GM18858 (cell line): Measurements from ENCODE around the gene PABPN1L.

Experiments used
- ATAC-seq: cut with Tn5 transposase; IDR thresholded peaks from one replicate; pipeline ENCODE4 v1.9.1; 2021; ENCODE audit not compliant: unreplicated experiment

PABPN1L gene

GRCh38 chr16:88884569-88885271 is 18.3 kb upstream of the PABPN1L start:
- no peak for ATAC-seq

GRCh38 chr16:88883946-88884345 is 17.5 kb upstream of the PABPN1L start:
- ATAC-seq = no peak

- no peak for ATAC-seq
Observed at GRCh38 chr16:88883117-88883895, 16.8 kb upstream of the PABPN1L start.

- no peak for ATAC-seq
Observed at GRCh38 chr16:88882358-88883030, 16.0 kb upstream of the PABPN1L start.

- no peak for ATAC-seq
Observed at GRCh38 chr16:88881675-88882357, 15.4 kb upstream of the PABPN1L start.

GRCh38 chr16:88881007-88881615 is 14.7 kb upstream of the PABPN1L start:
- ATAC-seq = no peak

- ATAC-seq = no peak
Observed at GRCh38 chr16:88880226-88881006, 14.0 kb upstream of the PABPN1L start.

- ATAC-seq = no peak
Observed at GRCh38 chr16:88879788-88880055, 13.3 kb upstream of the PABPN1L start.

GRCh38 chr16:88878967-88879787 is 12.7 kb upstream of the PABPN1L start:
- ATAC-seq = no peak

GRCh38 chr16:88878356-88878755 is 11.9 kb upstream of the PABPN1L start:
- ATAC-seq = no peak

GRCh38 chr16:88877564-88878289 is 11.3 kb upstream of the PABPN1L start:
- ATAC-seq = no peak

GRCh38 chr16:88876942-88877526 is 10.6 kb upstream of the PABPN1L start:
- no peak for ATAC-seq

- ATAC-seq = no peak
Observed at GRCh38 chr16:88875703-88876234, 9.3 kb upstream of the PABPN1L start.

GRCh38 chr16:88874938-88875599 is 8.6 kb upstream of the PABPN1L start:
- ATAC-seq = no peak

- ATAC-seq = no peak
Observed at GRCh38 chr16:88872650-88873331, 6.3 kb upstream of the PABPN1L start.

- no peak for ATAC-seq
Observed at GRCh38 chr16:88871730-88872416, 5.4 kb upstream of the PABPN1L start.

- ATAC-seq = no peak
Observed at GRCh38 chr16:88871349-88871702, 4.9 kb upstream of the PABPN1L start.
